ENCODE measurements around the gene FIZ1. TPM values are rescaled to one million over a fixed set of nuclear protein-coding genes. Genes with fewer than 3 reads are reported as not detected.

Gene FIZ1
- total and polyA plus RNA-seq, 2 of the 4 experiments (the other 2 are of a cell fraction), result 1.3 to 5.9 TPM

- dilution Hi-C loops (cut with HindIII; ENCODE audit: low sequenced_read_pairs, unreplicated experiment) (no loop called here), in situ Hi-C loops (cut with MboI; ENCODE audit: low sequenced_read_pairs) (no loop called here), intact Hi-C loops (cut with micrococcal nuclease) (no loop called here)
- Histone ChIP-seq H3K36me3 (ENCODE audit: control insufficient read depth, insufficient read depth, low read length) (peaks cover 42% of the 10 kb centered on the region), H3K4me2 (ENCODE audit: low read depth, low read length) (no peak overlapping the region), H4K8ac (ENCODE audit: low read depth in 2 of 2, low read length in 2 of 2) (no peak overlapping the region), H2BK120ac (ENCODE audit: low read depth, low read length) (no peak overlapping the region), H3K4me1 (ENCODE audit: control insufficient read depth, insufficient read depth, low read length) (no peaks in the 10 kb centered on the region), H4K91ac (ENCODE audit: insufficient read depth, low read depth, low read length) (no peak overlapping the region), H2AFZ (replicated peaks; ENCODE audit: low read length, poor library complexity) (no peak overlapping the region), H3K27ac (ENCODE audit: insufficient read depth, low read length) (no peak overlapping the region), H3K79me1 (ENCODE audit: low read depth in 1 of 2, low read length in 2 of 2) (peaks cover 1 to 13% of the 10 kb centered on the region in 2 experiments), H2AK9ac (replicated peaks; ENCODE audit: low read depth, low read length, poor library complexity) (no peak overlapping the region), H4K5ac (ENCODE audit: low read depth, low read length) (no peak overlapping the region), H3K9ac (ENCODE audit: low read depth, low read length) (no peak overlapping the region), H3K18ac (ENCODE audit: low read depth, low read length) (no peak overlapping the region), H2AK5ac (ENCODE audit: low read depth, low read length) (no peak overlapping the region), H3K23ac (ENCODE audit: low read depth, low read length) (no peak overlapping the region), H3K9me1 (ENCODE audit: insufficient read depth, low read length) (peaks cover 3% of the 10 kb centered on the region; the same call in 1 of the 2 replicates), H3K4ac (ENCODE audit: low read depth, low read length) (no peak overlapping the region), H3K14ac (replicated peaks; ENCODE audit: low read depth, low read length) (no peak overlapping the region), H2BK5ac (ENCODE audit: low read depth, low read length, poor library complexity, severe bottlenecking) (no peak overlapping the region), H3K56ac (ENCODE audit: extremely low read depth, insufficient read depth, low read length) (no peak overlapping the region), H4K20me1 (ENCODE audit: insufficient read depth, low read length) (no peaks in the 10 kb centered on the region), H3K27me3 (ENCODE audit: control insufficient read depth, insufficient read depth, low read length) (no peaks in the 10 kb centered on the region), H3K4me3 (ENCODE audit: insufficient read depth, low read depth, low read length) (no peak overlapping the region), H2BK15ac (ENCODE audit: low read depth, low read length) (no peak overlapping the region), H3K9me3 (ENCODE audit: control insufficient read depth, insufficient read depth, low read length) (no peaks in the 10 kb centered on the region), H2BK20ac (ENCODE audit: low read depth, low read length) (no peak overlapping the region)
- ATAC-seq (ENCODE audit: low read depth), result no peak
- TF ChIP-seq CHD1 (IDR thresholded peaks at IDR 0.05; ENCODE audit: low read depth, low read length) (no peak), MAZ (IDR thresholded peaks at IDR 0.05; ENCODE audit: borderline replicate concordance, low read depth, low read length) (no peak), FOS (IDR thresholded peaks at IDR 0.05; ENCODE audit: low read depth, low read length) (no peak)
- ChIA-PET POLR2A (ENCODE audit: unreplicated experiment) (no interaction called here), CTCF (no interaction called here)
- no peak for DNase-seq
- no TSS peak for BruUV-seq (replicated peaks)
- 85% methylated on average over 44 of the region's 68 CpGs; no CpG with 5 or more reads in 1 of the 2 experiments for WGBS, 2 experiments (ENCODE audit: extremely low coverage in 2 of 2, insufficient read length in 1 of 2)
These were observed 6.1 kb downstream of the FIZ1 start for GRCh38 chr19:55593096-55593772.
